SU-DHL-6 (cell line): Measurements from ENCODE around the gene ARHGEF28.

Source experiments
- H2AFZ ChIP-seq: fragments of 200-600 bp; sonication (generic); 2 replicates; pipeline ENCODE4 v1.6.1; 2014; ENCODE audit warnings: low read depth, mild to moderate bottlenecking, moderate library complexity, mixed read lengths, antibody characterized with exemption, low read length; ENCODE audit not compliant: severe bottlenecking
- H3F3A ChIP-seq: fragments of 200-600 bp; shearing (Covaris generic); 2 replicates; pipeline ENCODE4 v1.6.0; 2016; ENCODE audit warnings: antibody characterized with exemption, mild to moderate bottlenecking; ENCODE audit not compliant: insufficient read depth
- H3K27ac ChIP-seq: fragments of 200-600 bp; sonication (generic); 2 replicates; pipeline ENCODE4 v1.5.1; 2016; ENCODE audit warnings: low read depth, mild to moderate bottlenecking, low read length, moderate library complexity, mixed read lengths
- H3K27me3 ChIP-seq: fragments of 200-600 bp; sonication (generic), shearing (Covaris generic); 2 replicates; pipeline ENCODE4 v1.6.0; 2014; ENCODE audit warnings: mild to moderate bottlenecking, low read length
- H3K36me3 ChIP-seq: fragments of 200-600 bp; sonication (generic); 2 replicates; pipeline ENCODE4 v1.6.1; 2014; ENCODE audit warnings: mild to moderate bottlenecking, low read length, mixed read lengths
- H3K4me2 ChIP-seq: fragments of 300-600, 200-600 bp; shearing (Covaris generic), sonication (generic); 2 replicates; pipeline ENCODE4 v1.6.0; 2014; ENCODE audit warnings: low read length, low read depth, mild to moderate bottlenecking; ENCODE audit not compliant: poor library complexity, severe bottlenecking
- H3K4me3 ChIP-seq: fragments of 200-600 bp; sonication (generic); 2 replicates; pipeline ENCODE4 v1.5.1; 2014; ENCODE audit warnings: antibody characterized with exemption, low read length, mild to moderate bottlenecking, mixed read lengths; ENCODE audit not compliant: insufficient read depth, poor library complexity, severe bottlenecking
- H3K79me2 ChIP-seq: fragments of 200-600 bp; sonication (generic); 2 replicates; pipeline ENCODE4 v1.6.1; 2014; ENCODE audit warnings: mild to moderate bottlenecking, low read length, moderate library complexity; ENCODE audit not compliant: insufficient read depth
- H3K9ac ChIP-seq: fragments of 200-600 bp; sonication (generic); 2 replicates; pipeline ENCODE4 v1.7.0; 2014; ENCODE audit warnings: mild to moderate bottlenecking, low read length
- H3K9me2 ChIP-seq: fragments of 200-600 bp; sonication (generic); replicated peaks from 2 replicates; pipeline ENCODE4 v1.6.1; 2014; ENCODE audit warnings: low read length; ENCODE audit not compliant: insufficient read depth
- H3K9me3 ChIP-seq: fragments of 200-600 bp; sonication (generic); 2 replicates; pipeline ENCODE4 v1.6.1; 2014; ENCODE audit warnings: low read length, mixed read lengths; ENCODE audit not compliant: insufficient read depth
- H4K20me1 ChIP-seq: fragments of 200-600 bp; sonication (generic); 2 replicates; pipeline ENCODE4 v1.6.1; 2014; ENCODE audit warnings: low read depth, mild to moderate bottlenecking, antibody characterized with exemption, low read length, moderate library complexity, mixed read lengths
- CTCF ChIP-seq: fragments of 200-600 bp; sonication (generic); IDR thresholded peaks from one replicate; pipeline ENCODE4 v1.5.1; 2017; ENCODE audit warnings: antibody characterized with exemption, mild to moderate bottlenecking, low read length, moderate library complexity; ENCODE audit not compliant: insufficient read depth, poor library complexity, severe bottlenecking
- EZH2phosphoT487 ChIP-seq: fragments of 200-600 bp; sonication (generic), shearing (Covaris generic); conservative IDR thresholded peaks from 2 replicates; pipeline ENCODE4 v1.6.1; 2018; ENCODE audit warnings: mild to moderate bottlenecking, antibody characterized with exemption, low read length, moderate library complexity, mixed read lengths

The ARHGEF28 gene

DNA sequence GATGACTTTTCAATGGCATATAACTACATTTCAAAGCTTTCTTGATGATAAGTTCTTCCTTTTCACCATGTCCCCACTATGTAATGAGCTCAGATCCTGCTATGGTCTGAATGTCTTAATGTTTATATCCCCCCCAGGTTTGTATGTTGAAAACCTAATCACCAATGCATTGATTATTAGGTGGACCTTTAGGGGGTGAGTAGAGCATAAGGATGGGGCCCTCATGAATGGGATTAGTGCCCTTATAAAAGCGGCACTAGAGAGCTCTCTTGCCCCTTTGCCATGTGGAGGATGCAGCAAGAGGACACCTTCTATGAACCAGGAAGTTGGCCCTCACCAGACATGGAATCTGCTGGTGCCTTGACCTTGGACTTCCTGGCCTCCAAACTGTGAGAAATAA is 316.8 kb downstream of the ARHGEF28 start:
- H2AFZ ChIP-seq: no peak overlapping the region
- H3K27ac ChIP-seq: no peak overlapping the region
- no peaks in the 10 kb centered on the region for H4K20me1 ChIP-seq
- no peak overlapping the region for H3K4me2 ChIP-seq
- no peaks in the 10 kb centered on the region for H3F3A ChIP-seq
- H3K9ac ChIP-seq: no peak overlapping the region
- TF ChIP-seq EZH2phosphoT487 (no peak), CTCF (no peak)
- H3K79me2 ChIP-seq: no peaks in the 10 kb centered on the region
- H3K4me3 ChIP-seq: no peak overlapping the region
- no peaks in the 10 kb centered on the region for H3K9me2 ChIP-seq
- H3K9me3 ChIP-seq: no peaks in the 10 kb centered on the region
- no peaks in the 10 kb centered on the region for H3K36me3 ChIP-seq
- H3K27me3 ChIP-seq: no peaks in the 10 kb centered on the region

GRCh38 chr5:73943397-73943796 is 317.4 kb downstream of the ARHGEF28 start:
- no peaks in the 10 kb centered on the region for H3K27me3 ChIP-seq
- H3K36me3 ChIP-seq: no peaks in the 10 kb centered on the region
- no peak overlapping the region for H3K4me3 ChIP-seq
- H3K9me2 ChIP-seq: no peaks in the 10 kb centered on the region
- no peak overlapping the region for H3K9ac ChIP-seq
- H3K79me2 ChIP-seq: no peaks in the 10 kb centered on the region
- H3F3A ChIP-seq: no peaks in the 10 kb centered on the region
- H4K20me1 ChIP-seq: no peaks in the 10 kb centered on the region
- H3K9me3 ChIP-seq: no peaks in the 10 kb centered on the region
- no peak overlapping the region for H3K4me2 ChIP-seq
- no peak for TF ChIP-seq EZH2phosphoT487
- TF ChIP-seq CTCF: no peak
- no peak overlapping the region for H2AFZ ChIP-seq
- H3K27ac ChIP-seq: no peak overlapping the region

- H3K4me2 ChIP-seq: no peak overlapping the region
- H3K9ac ChIP-seq: no peak overlapping the region
- no peaks in the 10 kb centered on the region for H3K36me3 ChIP-seq
- no peaks in the 10 kb centered on the region for H4K20me1 ChIP-seq
- no peaks in the 10 kb centered on the region for H3F3A ChIP-seq
- no peaks in the 10 kb centered on the region for H3K9me3 ChIP-seq
- no peaks in the 10 kb centered on the region for H3K9me2 ChIP-seq
- no peak overlapping the region for H3K4me3 ChIP-seq
- H3K27ac ChIP-seq: no peak overlapping the region
- H3K27me3 ChIP-seq: no peaks in the 10 kb centered on the region
- no peaks in the 10 kb centered on the region for H3K79me2 ChIP-seq
- no peak overlapping the region for H2AFZ ChIP-seq
- TF ChIP-seq CTCF (no peak), EZH2phosphoT487 (no peak)
Observed at GRCh38 chr5:73944581-73944980, 318.6 kb downstream of the ARHGEF28 start.
